IMR-90 (cell line): ENCODE results near the gene APOL2. TPM values are rescaled to one million over a fixed set of nuclear protein-coding genes. Genes with fewer than 3 reads are reported as not detected.

Source experiments
- ATAC-seq: fragments of 200-7000 bp; cut with Tn5 transposase; 2 replicates; pipeline ENCODE4 v1.9.1; 2020; ENCODE audit warnings: low read depth, mild to moderate bottlenecking, moderate library complexity
- BruUV-seq: library from RNA; stranded (reverse); fragments of 400-500 nt; replicated peaks from 2 replicates; lab custom pipeline; 2021; lab: Mats Ljungman, UMichigan
- CTCF ChIA-PET: fragments of 300-600 bp; formaldehyde crosslinking; extraction: SDS; loops from one replicate; lab custom pipeline; 2021; ENCODE audit warnings: antibody characterized with exemption; lab: Yijun Ruan, JAX
- POLR2A ChIA-PET: fragments of 300-600 bp; sonication (Branson Sonifier 250); formaldehyde crosslinking; loops from one replicate; lab custom pipeline; 2022; ENCODE audit warnings: antibody characterized with exemption; ENCODE audit not compliant: unreplicated experiment; lab: Charles Lee
- DNase-seq: peaks from one replicate; pipeline ENCODE4 v3.0.0; 2013
- H2AFZ ChIP-seq: replicated peaks from 2 replicates; pipeline ENCODE3; 2013; ENCODE audit warnings: low read length, mild to moderate bottlenecking; ENCODE audit not compliant: poor library complexity
- H2AK5ac ChIP-seq: 2 replicates; pipeline ENCODE4 v1.6.1; 2013; ENCODE audit warnings: low read depth, low read length, inconsistent platforms
- H2AK9ac ChIP-seq: replicated peaks from 2 replicates; pipeline ENCODE3; 2013; ENCODE audit warnings: mild to moderate bottlenecking, low read depth, low read length, moderate library complexity; ENCODE audit not compliant: poor library complexity
- H2BK120ac ChIP-seq: 2 replicates; pipeline ENCODE4 v1.6.1; 2013; ENCODE audit warnings: low read depth, low read length, inconsistent platforms
- H2BK15ac ChIP-seq: 3 replicates; pipeline ENCODE4 v1.6.1; 2013; ENCODE audit warnings: low read depth, low read length, inconsistent platforms
- H2BK20ac ChIP-seq: 2 replicates; pipeline ENCODE4 v1.6.1; 2013; ENCODE audit warnings: low read depth, mild to moderate bottlenecking, inconsistent platforms, low read length, moderate library complexity
- H2BK5ac ChIP-seq: 2 replicates; pipeline ENCODE4 v1.6.1; 2013; ENCODE audit warnings: mild to moderate bottlenecking, low read depth, low read length, inconsistent platforms; ENCODE audit not compliant: poor library complexity, severe bottlenecking
- H3K14ac ChIP-seq: replicated peaks from 2 replicates; pipeline ENCODE4 v1.6.1; 2013; ENCODE audit warnings: low read depth, low read length, inconsistent platforms
- H3K18ac ChIP-seq: 2 replicates; pipeline ENCODE4 v1.6.1; 2013; ENCODE audit warnings: low read depth, low read length, control low read depth
- H3K23ac ChIP-seq: 2 replicates; pipeline ENCODE4 v1.6.1; 2013; ENCODE audit warnings: low read depth, low read length, inconsistent platforms
- H3K27ac ChIP-seq: 2 replicates; pipeline ENCODE4 v1.5.1; 2013; ENCODE audit warnings: mild to moderate bottlenecking, control low read depth, low read length; ENCODE audit not compliant: insufficient read depth
- H3K27me3 ChIP-seq: 2 replicates; pipeline ENCODE4 v1.6.1; 2013; ENCODE audit warnings: low read length; ENCODE audit not compliant: control insufficient read depth, insufficient read depth
- H3K36me3 ChIP-seq: 2 replicates; pipeline ENCODE4 v1.6.1; 2013; ENCODE audit warnings: low read length, mixed read lengths; ENCODE audit not compliant: control insufficient read depth, insufficient read depth
- H3K4ac ChIP-seq: 2 replicates; pipeline ENCODE4 v1.6.1; 2013; ENCODE audit warnings: low read depth, low read length, inconsistent platforms
- H3K4me1 ChIP-seq: 2 replicates; pipeline ENCODE4 v1.6.1; 2013; ENCODE audit warnings: low read length, mixed read lengths; ENCODE audit not compliant: control insufficient read depth, insufficient read depth
- H3K4me2 ChIP-seq: 2 replicates; pipeline ENCODE4 v1.6.1; 2013; ENCODE audit warnings: low read depth, mild to moderate bottlenecking, control low read depth, low read length, moderate library complexity
- H3K4me3 ChIP-seq: 2 replicates; pipeline ENCODE4 v1.5.1; 2013; ENCODE audit warnings: low read depth, mild to moderate bottlenecking, control low read depth, low read length, moderate library complexity; ENCODE audit not compliant: insufficient read depth
- H3K56ac ChIP-seq: 2 replicates; pipeline ENCODE4 v1.6.1; 2013; ENCODE audit warnings: low read length, inconsistent platforms; ENCODE audit not compliant: insufficient read depth; ENCODE audit errors: extremely low read depth
- H3K79me1 ChIP-seq, 2 experiments: 2 replicates each; pipeline ENCODE4 v1.6.1; 2013; ENCODE audit warnings: low read length in 2 of 2, inconsistent platforms in 1 of 2, low read depth in 1 of 2
- H3K9ac ChIP-seq: 2 replicates; pipeline ENCODE4 v1.6.1; 2013; ENCODE audit warnings: low read depth, low read length, control low read depth
- H3K9me1 ChIP-seq: 2 replicates; pipeline ENCODE4 v1.6.1; 2013; ENCODE audit warnings: low read length, inconsistent platforms; ENCODE audit not compliant: insufficient read depth
- H3K9me3 ChIP-seq: 2 replicates; pipeline ENCODE4 v1.6.1; 2013; ENCODE audit warnings: low read length; ENCODE audit not compliant: control insufficient read depth, insufficient read depth
- H4K20me1 ChIP-seq: 2 replicates; pipeline ENCODE4 v1.6.1; 2013; ENCODE audit warnings: low read length, inconsistent platforms; ENCODE audit not compliant: insufficient read depth
- H4K5ac ChIP-seq: 2 replicates; pipeline ENCODE4 v1.6.1; 2013; ENCODE audit warnings: mild to moderate bottlenecking, low read depth, low read length, control low read depth
- H4K8ac ChIP-seq, 2 experiments: 2 replicates each; pipeline ENCODE4 v1.6.1; 2013; ENCODE audit warnings: low read depth in 2 of 2, low read length in 2 of 2, control low read depth in 1 of 2, inconsistent platforms in 1 of 2
- H4K91ac ChIP-seq: 2 replicates; pipeline ENCODE4 v1.6.1; 2013; ENCODE audit warnings: low read depth, low read length, inconsistent platforms; ENCODE audit not compliant: insufficient read depth
- ELK1 ChIP-seq: fragments of 150-350 bp; IDR thresholded peaks from 2 replicates; pipeline ENCODE4 v1.6.1; 2016; ENCODE audit warnings: low read depth, mild to moderate bottlenecking, low read length, moderate library complexity, borderline replicate concordance
- MAFK ChIP-seq: IDR thresholded peaks from 2 replicates; pipeline ENCODE4 v1.6.1; 2012; ENCODE audit warnings: low read depth, low read length, improper control_type of control experiment
- POLR2A ChIP-seq: IDR thresholded peaks from 2 replicates; pipeline ENCODE4 v1.6.1; 2012; ENCODE audit warnings: mild to moderate bottlenecking, low read depth, low read length
- RAD21 ChIP-seq: IDR thresholded peaks from 2 replicates; pipeline ENCODE4 v1.6.1; 2012; ENCODE audit warnings: low read length, improper control_type of control experiment
- RFX5 ChIP-seq: IDR thresholded peaks from 2 replicates; pipeline ENCODE4 v1.8.0; 2012; ENCODE audit warnings: low read depth, mild to moderate bottlenecking, low read length, moderate library complexity
- SMC3 ChIP-seq: fragments of 150-350 bp; IDR thresholded peaks from 2 replicates; pipeline ENCODE4 v1.6.1; 2016; ENCODE audit warnings: low read depth, mild to moderate bottlenecking, antibody characterized with exemption, low read length, moderate library complexity
- WGBS, 2 experiments: methylation state at CpG; one replicate each; pipeline versions ENCODE4 v1.1.5 to v1.1.7; 2013; ENCODE audit warnings: missing lambda C conversion rate in 2 of 2; ENCODE audit not compliant: insufficient read length in 1 of 2; ENCODE audit errors: extremely low coverage in 2 of 2; 5-methylcytosine and 5-hydroxymethylcytosine counted together
- dilution Hi-C: fragments of 300-500 bp; cut with HindIII; formaldehyde crosslinking; loops from one replicate; pipeline ENCODE4 v1.14.3; 2018; ENCODE audit warnings: low sequenced_read_pairs; ENCODE audit not compliant: unreplicated experiment
- in situ Hi-C: fragments of 300-500 bp; cut with MboI; formaldehyde crosslinking; loops from 3 replicates; pipeline ENCODE4 v1.14.3; 2019; ENCODE audit warnings: low sequenced_read_pairs, inconsistent platforms, mixed read lengths
- intact Hi-C: fragments of 100-400 bp; cut with micrococcal nuclease; formaldehyde crosslinking; loops from 2 replicates; pipeline ENCODE4 v1.10.0; 2022
- polyA plus RNA-seq, 3 experiments: library from polyadenylated mRNA; depleted of rRNA; stranded (reverse); fragments of >200 nt; gene quantifications; 2 replicates each; pipeline ENCODE4 v1.2.3, GENCODE V29; 2012; ENCODE audit warnings: low replicate concordance in 1 of 3
- total RNA-seq: library from RNA; depleted of rRNA; stranded (reverse); fragments of >200 nt; gene quantifications from 2 replicates; pipeline ENCODE4 v1.2.3, GENCODE V29; 2012

The APOL2 gene
- total and polyA plus RNA-seq, 2 of the 4 experiments (the other 2 are of a cell fraction): 13.1 to 57.5 TPM

GRCh38 chr22:36194385-36194784, 44.9 kb downstream of the APOL2 start:
- Histone ChIP-seq H2BK120ac (no peak overlapping the region), H3K23ac (no peak overlapping the region), H2AK5ac (no peak overlapping the region), H3K4me3 (no peak overlapping the region), H3K56ac (no peak overlapping the region), H4K91ac (no peak overlapping the region), H3K27me3 (peaks cover 3% of the 10 kb centered on the region; the same call in 1 of the 2 replicates), H2AFZ (no peak overlapping the region), H4K8ac (no peak overlapping the region), H4K5ac (no peak overlapping the region), H3K79me1 (peaks cover 0 to 8% of the 10 kb centered on the region in 2 experiments; a peak in 1 of 4 replicates), H3K4ac (no peak overlapping the region), H3K9me1 (peaks cover 12% of the 10 kb centered on the region), H2BK5ac (no peak overlapping the region), H3K4me2 (no peak overlapping the region), H3K9ac (no peak overlapping the region), H3K4me1 (peaks cover 11% of the 10 kb centered on the region), H3K14ac (no peak overlapping the region), H3K9me3 (no peaks in the 10 kb centered on the region), H2BK20ac (no peak overlapping the region), H4K20me1 (no peaks in the 10 kb centered on the region), H2AK9ac (no peak overlapping the region), H3K27ac (no peak overlapping the region), H3K36me3 (no peaks in the 10 kb centered on the region), H2BK15ac (no peak overlapping the region), H3K18ac (no peak overlapping the region)
- in situ Hi-C loops (loop anchor here (10.0 kb wide), 1 partner anchor 290 kb away; the partner anchor contains the start of gene TXN2), dilution Hi-C loops (no loop called here), intact Hi-C loops (loop anchor here (2.0 kb wide), 1 partner anchor 82 kb away; no protein-coding TSS in a partner anchor)
- BruUV-seq: no TSS peak
- TF ChIP-seq ELK1: no peak
- TF ChIP-seq POLR2A: no peak
- TF ChIP-seq MAFK: no peak
- no peak for TF ChIP-seq RAD21
- no peak for TF ChIP-seq RFX5
- TF ChIP-seq SMC3: no peak
- DNase-seq (no peak), ATAC-seq (no peak)
- ChIA-PET CTCF (interaction anchor here (1.1 kb wide), 1 partner anchor 31 kb away, joined by 3 read pairs; no protein-coding TSS in a partner anchor), POLR2A (no interaction called here)
- 75% methylated on average over 1 of the region's 2 CpGs; no CpG with 5 or more reads in 1 of the 2 experiments for WGBS, 2 experiments
